HG02870 (cell line): ENCODE results near the gene FRMPD1.
"Not testable (repeated sequence)": the region's sequence is repeated elsewhere in the genome, so short reads cannot be mapped to it uniquely, and the experiment has no call there.

Experiments used
- ATAC-seq: cut with Tn5 transposase; IDR thresholded peaks from one replicate; pipeline ENCODE4 v1.9.1; 2021; ENCODE audit warnings: mild to moderate bottlenecking, moderate library complexity; ENCODE audit not compliant: unreplicated experiment

FRMPD1 gene

GRCh38 chr9:37730839-37731238 is 80.1 kb downstream of the FRMPD1 start:
- no peak for ATAC-seq

- no peak for ATAC-seq
Observed at GRCh38 chr9:37732086-37732741, 81.5 kb downstream of the FRMPD1 start.

- no peak for ATAC-seq
Observed at GRCh38 chr9:37732952-37733351, 82.2 kb downstream of the FRMPD1 start.

- ATAC-seq, result no peak
Observed at GRCh38 chr9:37739222-37739621, 88.5 kb downstream of the FRMPD1 start.

GRCh38 chr9:37740128-37740527 is 89.4 kb downstream of the FRMPD1 start:
- ATAC-seq, result no peak

- no peak for ATAC-seq
Observed at GRCh38 chr9:37740631-37741328, 90.0 kb downstream of the FRMPD1 start.

GRCh38 chr9:37745970-37746369 is 95.2 kb downstream of the FRMPD1 start:
- no peak for ATAC-seq

GRCh38 chr9:37746448-37747270 is 95.9 kb downstream of the FRMPD1 start:
- ATAC-seq, result no peak

GRCh38 chr9:37747271-37747753 is 96.6 kb downstream of the FRMPD1 start:
- ATAC-seq, result peak; percentile 80

- ATAC-seq, result no peak
Observed at GRCh38 chr9:37749129-37749528, 98.4 kb downstream of the FRMPD1 start.

GRCh38 chr9:37751186-37751585 is 100.4 kb downstream of the FRMPD1 start:
- no peak for ATAC-seq

GRCh38 chr9:37751704-37752103 is 101.0 kb downstream of the FRMPD1 start:
- ATAC-seq, result not testable (repeated sequence)

GRCh38 chr9:37752112-37752511 is 101.4 kb downstream of the FRMPD1 start:
- not testable (repeated sequence) for ATAC-seq

- ATAC-seq, result no peak
Observed at GRCh38 chr9:37752642-37753488, 102.1 kb downstream of the FRMPD1 start.

- peak; percentile 87 for ATAC-seq
Observed at GRCh38 chr9:37753489-37754190, 102.9 kb downstream of the FRMPD1 start, which contains the start of gene TRMT10B. TRMT10B (plus strand) TSS chr9:37753805; CDS start chr9:37761932, 8,127 bp downstream.

GRCh38 chr9:37758747-37759146 is 108.0 kb downstream of the FRMPD1 start:
- no peak for ATAC-seq

GRCh38 chr9:37760416-37761161 is 109.8 kb downstream of the FRMPD1 start:
- ATAC-seq, result no peak

- no peak for ATAC-seq
Observed at GRCh38 chr9:37761511-37761910, 110.8 kb downstream of the FRMPD1 start.

- not testable (repeated sequence) for ATAC-seq
Observed at GRCh38 chr9:37765263-37765662, 114.5 kb downstream of the FRMPD1 start.
